ENCODE data around the gene RCSD1.

RCSD1 gene

DNA sequence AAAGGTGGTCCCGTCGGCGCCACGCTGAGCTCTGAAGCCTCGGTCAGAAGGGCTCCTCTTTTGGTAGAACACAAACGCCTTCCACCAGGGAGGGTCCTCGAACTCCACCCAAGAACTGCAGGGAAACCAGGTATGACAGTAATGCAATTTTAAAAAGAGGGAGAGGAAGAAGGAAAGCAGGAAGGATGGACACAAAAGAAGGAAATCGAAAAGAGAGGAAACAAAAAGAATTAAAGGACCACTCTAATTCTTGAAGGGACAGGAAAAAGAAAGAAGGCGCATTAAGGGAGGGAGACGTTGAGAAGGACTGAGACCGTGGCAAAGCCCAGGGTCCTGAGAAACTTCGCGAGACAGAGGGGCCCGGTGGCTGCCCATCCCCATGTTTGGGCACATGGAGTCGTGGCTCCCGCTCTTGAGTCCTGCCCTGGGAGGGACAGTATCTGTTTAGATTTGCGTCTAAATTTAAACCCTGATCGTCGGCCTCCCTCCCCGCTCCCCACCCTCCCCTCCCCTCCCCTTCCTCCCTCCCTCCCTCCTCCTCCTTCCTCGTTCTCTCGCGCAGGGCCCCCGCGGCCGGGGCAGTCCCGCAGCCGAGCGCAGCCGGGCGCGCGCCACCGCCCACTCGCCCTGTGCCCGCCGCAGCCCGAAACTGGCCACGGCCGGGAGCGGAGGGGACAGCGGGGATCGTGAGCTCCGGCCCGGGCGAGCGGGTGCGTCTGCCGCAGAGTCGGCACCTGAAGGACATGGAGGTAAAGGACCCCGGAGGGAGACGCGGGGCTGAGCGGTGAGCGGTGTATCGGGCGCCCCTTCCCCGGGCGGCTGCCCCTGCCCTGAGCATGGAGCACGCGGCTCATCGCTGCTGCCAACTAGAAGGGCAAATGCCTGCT, at the start of gene RCSD1:
Gene RCSD1 (plus strand): TSS at position 552 of the 887 bp plus-strand sequence. CDS start 192 bp downstream, at position 744.
- Histone ChIP-seq H3K9me3 (ENCODE audit: low read length) (no peaks in the 10 kb centered on the region), H3K27me3 (ENCODE audit: control insufficient read depth in 1 of 2, insufficient read depth in 2 of 2, low read length in 2 of 2) (no peaks in the 10 kb centered on the region), H3K9ac (ENCODE audit: low read length) (no peak within 1 kb of the TSS), H3K4me1 (ENCODE audit: insufficient read depth, low read length) (peaks cover 14% of the 10 kb centered on the region), H3K27ac (ENCODE audit: low read depth, low read length) (peak within 1 kb of the TSS; percentile 73), H3K36me3 (ENCODE audit: insufficient read depth, low read length) (no peaks in the 10 kb centered on the region), H3K4me3 (ENCODE audit: low read depth in 1 of 2, low read length in 2 of 2) (peak within 1 kb of the TSS; percentile 52 to 61)

- Histone ChIP-seq H3K4me3 (ENCODE audit: low read depth in 1 of 2, low read length in 2 of 2) (no peak overlapping the region), H3K27me3 (ENCODE audit: control insufficient read depth in 1 of 2, insufficient read depth in 2 of 2, low read length in 2 of 2) (no peaks in the 10 kb centered on the region), H3K9me3 (ENCODE audit: low read length) (no peaks in the 10 kb centered on the region), H3K4me1 (ENCODE audit: insufficient read depth, low read length) (no peaks in the 10 kb centered on the region), H3K9ac (ENCODE audit: low read length) (no peak overlapping the region), H3K36me3 (ENCODE audit: insufficient read depth, low read length) (no peaks in the 10 kb centered on the region), H3K27ac (ENCODE audit: low read depth, low read length) (no peak overlapping the region)
Measured at GRCh38 chr1:167582064-167582463, 48.0 kb upstream of the RCSD1 start.

DNA sequence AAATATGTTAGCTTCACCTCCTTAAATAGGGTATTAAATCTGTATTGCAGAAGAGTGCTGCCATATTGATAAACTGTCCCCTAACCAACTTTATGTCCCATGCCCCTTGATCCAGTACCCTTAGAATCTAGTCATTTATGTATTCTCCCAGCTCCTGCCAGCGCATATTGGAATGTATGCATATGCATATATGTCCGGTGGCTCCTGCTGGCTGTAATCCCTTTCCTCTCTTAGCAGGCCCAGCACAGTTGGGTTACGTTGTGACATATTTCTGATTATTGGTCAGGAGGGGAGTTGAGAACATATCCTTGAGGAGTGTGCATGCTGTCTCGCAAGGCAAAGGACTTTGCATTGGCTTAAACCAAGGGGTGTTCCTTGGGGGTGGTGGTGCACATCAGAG, 47.3 kb upstream of the RCSD1 start:
- no peaks in the 10 kb centered on the region for H3K9me3 ChIP-seq (ENCODE audit: low read length)
- H3K9ac ChIP-seq (ENCODE audit: low read length) = no peak overlapping the region
- no peak overlapping the region for H3K27ac ChIP-seq (ENCODE audit: low read depth, low read length)
- H3K4me1 ChIP-seq (ENCODE audit: insufficient read depth, low read length) = no peaks in the 10 kb centered on the region
- H3K36me3 ChIP-seq (ENCODE audit: insufficient read depth, low read length) = no peaks in the 10 kb centered on the region
- H3K4me3 ChIP-seq (ENCODE audit: low read depth in 1 of 2, low read length in 2 of 2) = no peak overlapping the region
- H3K27me3 ChIP-seq (ENCODE audit: control insufficient read depth in 1 of 2, insufficient read depth in 2 of 2, low read length in 2 of 2) = no peaks in the 10 kb centered on the region

- H3K9me3 ChIP-seq (ENCODE audit: low read length) = no peaks in the 10 kb centered on the region
- H3K27me3 ChIP-seq (ENCODE audit: control insufficient read depth in 1 of 2, insufficient read depth in 2 of 2, low read length in 2 of 2) = no peaks in the 10 kb centered on the region
- no peaks in the 10 kb centered on the region for H3K36me3 ChIP-seq (ENCODE audit: insufficient read depth, low read length)
- H3K4me1 ChIP-seq (ENCODE audit: insufficient read depth, low read length) = no peaks in the 10 kb centered on the region
- no peak overlapping the region for H3K27ac ChIP-seq (ENCODE audit: low read depth, low read length)
- no peak overlapping the region for H3K4me3 ChIP-seq (ENCODE audit: low read depth in 1 of 2, low read length in 2 of 2)
- no peak overlapping the region for H3K9ac ChIP-seq (ENCODE audit: low read length)
Measured at GRCh38 chr1:167584581-167584980, 45.5 kb upstream of the RCSD1 start.

DNA sequence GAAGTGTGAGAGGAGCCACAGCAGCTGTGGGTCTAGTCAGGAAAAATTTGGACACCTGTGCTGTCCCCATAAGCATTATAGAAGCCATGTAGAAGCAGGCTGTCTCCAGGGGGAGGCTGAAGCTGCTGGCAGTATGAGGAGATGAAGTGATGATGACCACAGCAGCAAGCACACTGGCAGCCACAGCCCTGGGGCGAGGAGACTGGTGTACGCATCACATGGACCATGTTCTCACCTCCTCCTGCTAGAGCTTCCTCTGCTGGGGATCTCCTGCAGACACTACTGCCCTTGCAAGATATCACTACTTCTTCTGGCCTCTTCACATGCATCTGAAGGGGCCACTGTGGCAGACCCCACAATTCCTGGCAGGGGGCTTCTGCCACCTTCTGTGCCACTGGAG, 42.7 kb upstream of the RCSD1 start:
- Histone ChIP-seq H3K36me3 (ENCODE audit: insufficient read depth, low read length) (no peaks in the 10 kb centered on the region), H3K27me3 (ENCODE audit: control insufficient read depth in 1 of 2, insufficient read depth in 2 of 2, low read length in 2 of 2) (no peaks in the 10 kb centered on the region), H3K4me3 (ENCODE audit: low read depth in 1 of 2, low read length in 2 of 2) (no peak overlapping the region), H3K9ac (ENCODE audit: low read length) (no peak overlapping the region), H3K9me3 (ENCODE audit: low read length) (no peaks in the 10 kb centered on the region), H3K4me1 (ENCODE audit: insufficient read depth, low read length) (no peaks in the 10 kb centered on the region), H3K27ac (ENCODE audit: low read depth, low read length) (no peak overlapping the region)

DNA sequence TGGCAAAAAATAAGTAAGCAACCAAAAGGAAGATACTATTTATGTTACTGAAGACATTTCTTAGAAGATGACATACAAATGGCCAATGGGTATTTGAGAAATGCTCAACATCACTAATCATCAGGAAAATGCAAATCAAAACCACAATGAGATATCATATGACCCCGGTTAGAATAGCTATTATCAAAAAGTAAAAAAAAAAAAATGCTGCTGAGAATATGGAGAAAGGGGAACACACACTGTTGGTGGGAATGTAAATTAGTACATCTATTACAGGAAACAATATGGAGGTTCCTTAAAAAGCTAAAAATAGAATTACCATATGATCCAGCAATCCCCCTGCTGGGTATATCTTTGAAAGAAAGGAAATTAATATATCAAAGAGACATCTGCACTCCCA, 42.2 kb upstream of the RCSD1 start:
- H3K27ac ChIP-seq (ENCODE audit: low read depth, low read length) = no peak overlapping the region
- H3K9ac ChIP-seq (ENCODE audit: low read length) = no peak overlapping the region
- H3K27me3 ChIP-seq (ENCODE audit: control insufficient read depth in 1 of 2, insufficient read depth in 2 of 2, low read length in 2 of 2) = no peaks in the 10 kb centered on the region
- H3K36me3 ChIP-seq (ENCODE audit: insufficient read depth, low read length) = no peaks in the 10 kb centered on the region
- no peak overlapping the region for H3K4me3 ChIP-seq (ENCODE audit: low read depth in 1 of 2, low read length in 2 of 2)
- H3K9me3 ChIP-seq (ENCODE audit: low read length) = no peaks in the 10 kb centered on the region
- no peaks in the 10 kb centered on the region for H3K4me1 ChIP-seq (ENCODE audit: insufficient read depth, low read length)

- H3K4me3 ChIP-seq (ENCODE audit: low read depth in 1 of 2, low read length in 2 of 2) = no peak overlapping the region
- H3K9me3 ChIP-seq (ENCODE audit: low read length) = no peaks in the 10 kb centered on the region
- no peaks in the 10 kb centered on the region for H3K4me1 ChIP-seq (ENCODE audit: insufficient read depth, low read length)
- no peaks in the 10 kb centered on the region for H3K27me3 ChIP-seq (ENCODE audit: control insufficient read depth in 1 of 2, insufficient read depth in 2 of 2, low read length in 2 of 2)
- H3K9ac ChIP-seq (ENCODE audit: low read length) = no peak overlapping the region
- H3K27ac ChIP-seq (ENCODE audit: low read depth, low read length) = no peak overlapping the region
- H3K36me3 ChIP-seq (ENCODE audit: insufficient read depth, low read length) = no peaks in the 10 kb centered on the region
Measured at GRCh38 chr1:167588361-167588760, 41.7 kb upstream of the RCSD1 start.

DNA sequence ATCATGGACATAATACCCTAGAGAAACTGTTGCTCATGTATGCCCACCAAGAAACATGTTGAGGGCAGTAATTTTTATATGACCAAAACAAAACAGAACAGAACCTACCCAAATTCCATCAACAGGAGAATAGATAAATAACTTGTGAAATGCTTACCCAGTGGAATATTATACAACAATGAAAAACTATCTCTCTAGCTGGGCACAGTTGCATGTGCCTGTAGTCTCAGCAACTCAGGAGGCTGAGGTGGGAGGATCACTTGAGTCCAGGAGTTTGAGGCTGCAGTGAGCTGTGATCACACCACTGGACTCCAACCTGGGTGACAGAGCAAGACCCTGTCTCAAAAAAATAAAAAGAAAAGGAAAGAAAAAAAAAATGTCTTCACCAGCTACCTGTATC, 37.6 kb upstream of the RCSD1 start:
- no peaks in the 10 kb centered on the region for H3K9me3 ChIP-seq (ENCODE audit: low read length)
- H3K36me3 ChIP-seq (ENCODE audit: insufficient read depth, low read length) = no peaks in the 10 kb centered on the region
- no peak overlapping the region for H3K27ac ChIP-seq (ENCODE audit: low read depth, low read length)
- no peak overlapping the region for H3K4me3 ChIP-seq (ENCODE audit: low read depth in 1 of 2, low read length in 2 of 2)
- no peaks in the 10 kb centered on the region for H3K4me1 ChIP-seq (ENCODE audit: insufficient read depth, low read length)
- no peak overlapping the region for H3K9ac ChIP-seq (ENCODE audit: low read length)
- no peaks in the 10 kb centered on the region for H3K27me3 ChIP-seq (ENCODE audit: control insufficient read depth in 1 of 2, insufficient read depth in 2 of 2, low read length in 2 of 2)

- no peaks in the 10 kb centered on the region for H3K27me3 ChIP-seq (ENCODE audit: control insufficient read depth in 1 of 2, insufficient read depth in 2 of 2, low read length in 2 of 2)
- no peak overlapping the region for H3K9ac ChIP-seq (ENCODE audit: low read length)
- no peaks in the 10 kb centered on the region for H3K36me3 ChIP-seq (ENCODE audit: insufficient read depth, low read length)
- no peaks in the 10 kb centered on the region for H3K4me1 ChIP-seq (ENCODE audit: insufficient read depth, low read length)
- no peaks in the 10 kb centered on the region for H3K9me3 ChIP-seq (ENCODE audit: low read length)
- H3K4me3 ChIP-seq (ENCODE audit: low read depth in 1 of 2, low read length in 2 of 2) = no peak overlapping the region
- H3K27ac ChIP-seq (ENCODE audit: low read depth, low read length) = no peak overlapping the region
Measured at GRCh38 chr1:167593860-167594259, 36.2 kb upstream of the RCSD1 start.

- no peak overlapping the region for H3K9ac ChIP-seq (ENCODE audit: low read length)
- H3K4me3 ChIP-seq (ENCODE audit: low read depth in 1 of 2, low read length in 2 of 2) = no peak overlapping the region
- no peaks in the 10 kb centered on the region for H3K9me3 ChIP-seq (ENCODE audit: low read length)
- no peaks in the 10 kb centered on the region for H3K27me3 ChIP-seq (ENCODE audit: control insufficient read depth in 1 of 2, insufficient read depth in 2 of 2, low read length in 2 of 2)
- no peak overlapping the region for H3K27ac ChIP-seq (ENCODE audit: low read depth, low read length)
- no peaks in the 10 kb centered on the region for H3K4me1 ChIP-seq (ENCODE audit: insufficient read depth, low read length)
- no peaks in the 10 kb centered on the region for H3K36me3 ChIP-seq (ENCODE audit: insufficient read depth, low read length)
Measured at GRCh38 chr1:167594822-167595221, 35.2 kb upstream of the RCSD1 start.

DNA sequence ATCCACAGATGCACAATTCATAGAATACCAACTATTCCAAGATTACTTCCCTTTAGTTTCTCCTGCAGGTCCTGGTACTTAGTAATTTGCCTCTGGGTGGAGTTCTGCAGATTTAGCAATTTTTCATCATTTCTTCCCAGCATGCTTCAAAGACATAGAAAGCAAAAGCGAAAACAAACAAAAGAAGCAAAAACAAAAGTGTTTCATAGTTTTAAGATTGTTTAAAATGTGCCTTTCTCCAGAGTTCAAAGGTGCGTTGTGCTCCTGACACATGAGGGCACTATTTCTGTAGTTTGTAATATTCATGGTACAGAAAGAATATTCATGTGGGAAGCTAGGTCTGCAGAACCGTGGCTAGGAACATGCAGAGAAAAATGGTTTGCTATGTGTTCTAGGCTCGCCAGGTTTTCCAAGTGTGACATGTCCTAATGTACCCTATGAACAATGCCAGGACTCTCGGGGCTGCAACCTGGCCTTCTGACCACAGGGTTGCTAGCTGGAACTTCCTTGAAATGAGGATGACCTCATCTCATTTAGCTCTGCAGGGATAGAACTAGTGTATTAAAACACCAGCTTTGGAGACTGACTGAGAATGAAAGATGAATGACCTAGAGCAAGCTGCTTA, 30.0 kb upstream of the RCSD1 start:
- Histone ChIP-seq H3K36me3 (ENCODE audit: insufficient read depth, low read length) (no peaks in the 10 kb centered on the region), H3K9me3 (ENCODE audit: low read length) (no peaks in the 10 kb centered on the region), H3K4me1 (ENCODE audit: insufficient read depth, low read length) (peaks cover 20% of the 10 kb centered on the region), H3K27ac (ENCODE audit: low read depth, low read length) (no peak overlapping the region), H3K27me3 (ENCODE audit: control insufficient read depth in 1 of 2, insufficient read depth in 2 of 2, low read length in 2 of 2) (no peaks in the 10 kb centered on the region), H3K4me3 (ENCODE audit: low read depth in 1 of 2, low read length in 2 of 2) (no peak overlapping the region), H3K9ac (ENCODE audit: low read length) (no peak overlapping the region)
